GM18498 (cell line): Measurements from ENCODE around the gene ADAM15.

ENCODE experiments used
- ATAC-seq: cut with Tn5 transposase; IDR thresholded peaks from one replicate; pipeline ENCODE4 v1.9.1; 2021; ENCODE audit warnings: mild to moderate bottlenecking, moderate library complexity; ENCODE audit not compliant: unreplicated experiment

ADAM15 gene

DNA sequence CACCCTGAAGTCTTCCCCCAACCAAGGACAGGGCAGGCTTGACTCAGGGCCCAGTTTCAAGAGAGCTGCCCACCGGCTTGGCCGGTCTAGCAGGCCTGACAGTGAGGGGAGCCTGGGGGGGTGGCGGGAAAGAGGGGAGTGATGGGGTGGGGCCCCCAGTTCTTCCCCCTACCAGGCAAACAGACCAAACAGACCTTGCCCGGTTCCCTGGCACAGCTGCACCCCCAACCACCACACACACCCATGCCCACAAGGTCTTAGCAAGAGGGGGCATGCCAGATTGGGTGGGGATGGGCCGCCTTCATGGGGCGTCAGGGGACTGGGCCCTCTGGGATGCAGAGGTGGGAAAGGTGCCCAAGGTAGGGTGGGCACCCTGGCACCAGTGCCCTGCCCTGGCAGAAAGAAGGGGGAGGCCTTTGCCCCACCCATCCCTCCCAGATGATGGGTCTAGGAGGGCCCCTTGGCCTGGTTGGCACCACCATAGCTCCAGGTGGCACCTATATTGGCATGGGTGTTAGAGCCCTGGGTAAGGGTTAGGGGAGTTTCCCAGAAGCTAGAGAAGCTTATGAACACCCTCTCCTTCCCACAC, 39.6 kb upstream of the ADAM15 start:
- ATAC-seq = no peak

- no peak for ATAC-seq
Observed at GRCh38 chr1:155012026-155012546, 39.0 kb upstream of the ADAM15 start.

DNA sequence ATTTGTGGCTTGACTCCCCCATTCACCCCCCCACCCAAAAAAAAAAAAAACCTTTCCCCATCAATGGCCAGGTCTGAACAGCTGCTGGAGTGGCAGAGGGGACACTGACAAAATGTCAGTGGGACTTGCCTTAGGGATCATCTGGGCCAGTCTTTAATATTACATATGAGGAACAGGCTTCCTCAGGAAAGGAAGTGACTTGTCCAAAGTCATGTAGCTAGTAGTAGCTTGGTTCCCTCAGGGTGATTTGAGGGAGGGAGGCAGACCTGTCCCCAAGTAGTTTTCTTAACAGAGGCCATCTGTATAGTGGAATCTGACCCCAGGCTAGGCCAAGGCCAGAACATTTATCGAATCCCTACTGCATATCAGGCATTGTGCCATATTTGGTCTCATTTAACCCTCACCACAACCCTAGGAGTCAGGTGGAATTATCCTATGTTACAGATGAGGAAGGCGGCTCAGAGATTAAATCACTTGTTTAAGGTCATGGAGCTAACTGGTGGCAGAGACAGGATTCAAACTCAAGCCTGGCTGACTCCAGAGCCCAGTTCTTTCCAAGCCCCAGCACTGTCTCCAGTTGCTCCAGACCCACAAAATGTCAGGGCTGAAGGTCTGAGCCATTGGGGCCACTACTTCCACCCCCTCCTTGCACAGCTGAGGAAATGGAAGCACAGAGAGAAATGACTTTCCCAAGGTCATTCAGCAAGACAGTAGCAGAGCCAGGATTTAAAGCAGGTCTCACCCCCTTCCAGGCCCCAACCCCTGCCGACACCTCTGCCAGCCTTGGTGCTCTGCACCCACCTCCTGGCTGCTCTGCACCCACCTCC, 38.1 kb upstream of the ADAM15 start:
- ATAC-seq = no peak

DNA sequence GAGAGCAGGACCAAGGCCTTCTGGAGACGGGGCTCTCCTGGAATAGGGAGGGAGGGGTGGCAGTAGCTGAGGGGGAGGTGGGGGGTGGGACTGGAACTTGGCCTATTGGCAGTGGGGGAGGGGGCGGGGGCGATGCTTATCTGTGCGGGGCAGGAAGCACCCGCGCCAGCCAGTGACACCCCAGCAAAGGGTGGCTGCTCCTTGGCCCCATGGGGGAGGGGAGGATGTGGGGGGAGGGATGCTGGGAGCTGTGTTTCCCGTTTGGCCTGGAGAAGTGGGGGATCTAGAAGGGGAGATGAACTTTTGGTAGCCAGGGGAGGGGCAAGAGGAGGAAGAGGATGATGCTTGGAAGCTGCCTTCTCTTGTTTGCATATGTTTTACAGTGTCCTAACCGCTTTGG, 37.5 kb upstream of the ADAM15 start:
- ATAC-seq = no peak

DNA sequence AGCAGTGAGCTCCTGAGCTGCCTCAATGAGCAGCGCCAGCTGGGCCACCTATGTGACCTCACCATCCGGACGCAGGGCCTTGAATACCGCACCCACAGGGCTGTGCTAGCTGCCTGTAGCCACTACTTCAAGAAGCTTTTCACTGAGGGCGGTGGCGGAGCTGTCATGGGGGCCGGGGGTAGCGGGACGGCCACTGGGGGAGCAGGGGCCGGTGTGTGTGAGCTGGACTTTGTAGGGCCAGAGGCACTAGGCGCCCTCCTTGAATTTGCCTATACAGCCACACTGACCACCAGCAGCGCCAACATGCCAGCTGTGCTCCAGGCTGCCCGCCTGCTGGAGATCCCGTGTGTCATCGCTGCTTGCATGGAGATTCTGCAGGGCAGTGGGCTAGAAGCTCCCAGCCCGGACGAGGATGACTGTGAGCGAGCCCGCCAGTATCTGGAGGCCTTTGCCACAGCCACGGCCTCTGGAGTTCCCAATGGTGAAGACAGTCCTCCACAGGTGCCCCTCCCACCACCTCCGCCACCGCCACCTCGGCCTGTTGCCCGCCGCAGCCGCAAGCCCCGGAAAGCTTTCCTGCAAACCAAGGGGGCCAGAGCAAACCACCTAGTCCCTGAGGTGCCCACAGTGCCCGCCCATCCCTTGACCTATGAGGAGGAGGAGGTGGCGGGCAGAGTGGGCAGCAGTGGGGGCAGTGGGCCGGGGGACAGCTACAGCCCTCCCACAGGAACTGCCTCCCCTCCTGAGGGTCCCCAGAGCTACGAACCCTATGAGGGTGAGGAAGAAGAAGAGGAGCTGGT, 36.2 kb upstream of the ADAM15 start:
- ATAC-seq = no peak

DNA sequence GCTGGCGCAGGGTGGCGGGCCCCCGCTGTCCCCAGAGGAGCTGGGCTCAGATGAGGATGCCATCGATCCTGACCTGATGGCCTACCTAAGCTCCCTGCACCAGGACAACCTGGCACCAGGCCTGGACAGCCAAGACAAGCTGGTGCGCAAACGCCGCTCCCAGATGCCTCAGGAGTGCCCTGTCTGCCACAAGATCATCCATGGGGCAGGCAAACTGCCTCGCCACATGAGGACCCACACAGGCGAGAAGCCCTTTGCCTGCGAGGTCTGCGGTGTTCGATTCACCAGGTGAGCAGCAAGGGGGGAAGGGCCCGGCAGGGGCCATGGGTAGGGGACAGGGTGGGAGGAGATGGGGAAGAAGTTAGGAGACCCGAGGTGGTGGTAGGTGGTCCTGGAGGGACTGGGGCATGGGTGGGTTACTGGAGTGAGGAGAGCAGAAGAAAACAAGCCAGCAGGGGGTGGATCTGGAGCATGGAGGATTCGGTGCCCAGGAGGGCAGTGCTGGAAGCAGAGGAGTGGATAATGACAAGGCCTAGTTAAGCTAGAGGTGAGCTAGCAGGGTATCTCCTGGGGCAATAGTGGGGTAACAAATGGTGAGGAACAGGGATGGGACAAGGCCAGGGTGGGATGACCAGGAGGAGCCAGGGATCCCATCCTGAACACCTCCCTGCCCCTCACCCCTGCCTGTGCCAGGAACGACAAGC, 35.4 kb upstream of the ADAM15 start:
- ATAC-seq = no peak

- ATAC-seq = no peak
Observed at GRCh38 chr1:155016231-155016831, 34.8 kb upstream of the ADAM15 start.

DNA sequence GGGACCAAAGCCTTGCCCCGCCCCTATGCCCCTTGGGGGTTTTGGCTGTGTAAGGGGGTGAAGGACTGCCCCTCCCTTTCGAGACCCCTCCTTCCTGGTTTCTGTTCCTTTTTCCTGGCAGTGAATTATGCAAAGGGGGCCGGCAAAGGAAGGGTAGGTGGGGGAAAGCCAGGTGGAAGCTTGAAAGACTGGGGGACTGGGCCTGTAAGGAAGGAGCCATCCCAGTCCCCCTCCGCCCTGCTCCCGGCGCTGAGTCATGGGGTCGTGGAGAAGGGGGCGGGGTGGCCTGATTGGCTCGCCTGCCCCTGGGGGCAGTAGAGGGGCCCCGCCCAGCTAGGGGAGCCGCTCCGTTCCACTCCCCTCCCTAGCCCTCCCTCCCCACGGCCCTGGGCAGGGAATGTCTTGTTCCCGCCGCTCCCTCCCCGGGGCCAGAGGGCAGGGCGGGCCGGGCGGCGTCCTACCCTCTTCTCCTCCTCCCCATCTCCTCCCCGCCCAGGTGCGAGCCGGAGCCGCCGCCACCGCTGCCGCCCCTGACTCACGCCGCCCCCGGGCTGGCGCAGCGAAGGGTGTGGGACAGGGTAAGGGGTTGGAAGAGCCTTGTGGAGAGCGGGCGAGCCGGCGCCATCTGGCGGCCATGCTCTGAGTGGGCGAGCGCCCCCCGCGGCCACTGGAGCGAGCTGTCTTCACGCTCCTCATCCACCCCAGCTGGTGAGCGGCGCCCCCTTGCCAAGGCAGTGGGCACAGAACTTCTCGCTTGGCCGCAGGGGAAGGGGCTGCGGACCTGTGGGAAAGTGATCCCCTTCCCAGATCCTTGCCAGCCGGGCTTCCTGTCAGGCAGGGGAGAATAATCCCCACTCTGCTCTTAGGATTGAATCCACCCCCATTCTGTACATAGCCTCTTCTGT, 33.8 kb upstream of the ADAM15 start:
- ATAC-seq = peak; percentile 77

DNA sequence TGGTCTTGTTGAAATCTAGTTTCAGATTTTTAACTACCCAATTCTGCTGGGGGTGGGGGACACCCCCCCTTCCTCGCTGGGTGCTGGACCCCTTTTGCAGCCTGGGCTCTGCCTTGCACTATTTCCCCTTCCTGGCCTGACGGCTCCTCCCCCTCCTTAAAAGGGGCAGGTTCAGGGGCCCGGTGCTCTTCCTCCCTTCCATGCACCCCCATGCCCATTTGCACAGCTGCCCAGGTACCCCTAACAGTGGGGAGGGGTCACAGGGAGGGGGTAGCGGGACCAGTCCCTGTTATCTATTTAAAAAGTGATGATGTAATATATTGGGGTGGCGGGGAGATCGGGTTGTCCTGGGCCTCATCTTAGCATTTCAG, 33.2 kb upstream of the ADAM15 start:
- ATAC-seq = no peak

DNA sequence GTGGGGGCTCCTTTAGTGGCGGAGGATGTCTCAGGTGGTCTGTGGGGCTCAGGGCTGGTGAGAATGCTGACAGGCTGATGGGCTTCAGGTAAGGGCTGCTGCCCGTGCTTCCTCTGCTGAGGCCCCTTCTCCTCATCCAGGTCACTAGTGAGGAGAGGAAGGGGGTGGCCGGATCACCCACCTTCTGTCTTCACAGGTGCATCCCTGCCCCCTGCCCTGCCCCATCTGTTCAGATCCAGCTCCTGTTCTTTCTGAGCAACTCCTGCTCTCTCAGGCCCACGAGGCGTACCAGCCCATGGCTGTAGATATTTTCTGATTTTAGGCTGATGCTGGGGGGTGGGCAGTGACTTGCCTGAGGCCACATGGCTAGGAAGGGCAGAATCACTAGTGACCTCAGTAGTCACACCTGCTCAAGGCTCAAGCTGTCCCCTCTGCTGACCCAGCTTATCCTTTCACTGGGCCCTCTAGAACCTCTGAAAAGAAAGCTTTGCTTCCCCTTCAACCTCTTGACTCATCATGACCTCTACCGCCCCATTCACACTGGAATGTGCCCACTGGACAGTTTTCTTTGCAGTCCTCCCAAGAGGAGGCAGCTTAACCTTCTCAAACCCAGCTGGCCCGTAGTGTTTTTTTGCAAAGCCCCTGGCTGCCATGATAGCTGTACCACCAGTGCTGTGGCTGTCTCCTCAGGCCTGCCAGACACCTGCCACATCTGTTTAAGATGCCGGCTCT, 32.3 kb upstream of the ADAM15 start:
- no peak for ATAC-seq

DNA sequence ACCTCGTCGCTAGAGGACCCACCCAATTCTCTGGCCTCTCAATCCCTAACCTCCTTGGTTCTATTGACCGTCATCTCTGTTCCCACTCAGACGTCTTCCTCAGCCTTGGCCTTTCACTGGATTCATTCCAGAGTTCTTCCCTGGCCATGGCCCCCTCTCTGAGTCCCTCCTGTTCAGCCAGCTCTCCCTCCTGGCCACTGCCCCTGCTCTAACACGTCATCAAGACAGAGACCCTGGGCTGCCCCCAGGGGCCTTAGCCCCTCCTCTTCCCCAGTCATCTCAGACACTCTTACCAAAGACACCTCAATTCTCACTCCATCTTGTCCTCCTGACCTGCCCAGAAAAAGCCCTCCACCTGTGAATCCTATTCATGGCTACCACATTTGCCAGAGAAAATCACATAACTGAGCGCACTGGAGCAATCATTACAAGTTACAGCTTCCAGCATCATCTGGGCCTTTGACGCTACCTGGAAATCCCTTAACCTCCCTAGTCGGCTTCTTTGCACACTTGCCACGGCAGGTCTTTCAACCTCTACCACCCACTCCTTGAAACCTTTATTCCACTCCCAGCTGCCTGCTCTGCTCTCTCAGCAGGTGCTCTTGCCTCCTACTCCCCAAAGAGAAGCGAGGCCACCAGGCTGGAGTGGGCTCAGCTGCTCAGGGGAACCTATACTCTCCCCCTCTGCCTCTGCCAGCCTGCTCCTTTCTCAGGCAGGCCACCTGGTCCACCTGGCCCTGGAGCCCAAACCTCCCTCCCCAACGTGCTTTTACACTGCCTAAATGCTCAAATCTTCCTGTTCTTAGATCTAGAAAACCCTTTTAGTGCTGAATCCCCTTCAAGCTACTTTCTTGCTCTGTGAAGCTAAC, 31.5 kb upstream of the ADAM15 start:
- ATAC-seq = no peak

DNA sequence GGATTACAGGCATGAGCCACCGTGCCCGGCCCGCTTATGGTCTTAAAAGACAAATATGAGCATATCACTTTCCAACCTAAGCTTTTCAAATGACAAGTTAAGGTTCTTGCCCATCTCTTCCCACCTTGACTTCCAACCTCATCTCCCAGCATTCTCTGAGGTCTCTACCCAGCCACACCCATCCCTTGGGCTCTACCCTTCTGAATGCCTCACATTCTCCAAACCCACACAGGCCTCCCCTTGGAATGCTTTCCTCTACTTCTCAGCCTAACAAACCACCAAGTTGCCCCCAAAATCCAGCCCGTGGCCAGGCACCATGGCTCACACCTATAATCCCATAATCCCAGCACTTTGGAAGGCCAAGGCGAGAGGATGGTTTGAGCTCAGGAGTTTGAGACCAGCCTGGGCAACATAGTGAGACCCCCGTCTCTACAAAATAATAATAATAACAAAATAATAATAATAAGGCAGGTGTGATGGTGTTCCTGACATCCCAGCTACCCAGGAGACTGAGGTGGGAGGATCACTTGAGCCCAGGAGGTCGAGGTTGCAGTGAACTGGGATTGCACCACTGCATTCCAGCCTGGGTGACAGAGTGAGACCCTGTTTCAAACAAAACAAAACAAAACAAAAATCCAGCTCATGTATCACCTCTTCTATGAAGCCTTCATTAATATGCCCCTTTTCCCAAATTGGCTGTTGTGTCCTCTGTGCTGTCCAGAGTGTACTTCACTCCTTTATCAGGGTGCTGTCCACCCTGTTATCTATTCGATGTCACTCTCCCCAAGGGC, 28.8 kb upstream of the ADAM15 start:
- ATAC-seq = no peak

- ATAC-seq = no peak
Observed at GRCh38 chr1:155022927-155023236, 28.2 kb upstream of the ADAM15 start.

GRCh38 chr1:155023627-155024026, 27.5 kb upstream of the ADAM15 start:
- no peak for ATAC-seq

GRCh38 chr1:155024315-155024714, 26.8 kb upstream of the ADAM15 start:
- ATAC-seq = no peak

DNA sequence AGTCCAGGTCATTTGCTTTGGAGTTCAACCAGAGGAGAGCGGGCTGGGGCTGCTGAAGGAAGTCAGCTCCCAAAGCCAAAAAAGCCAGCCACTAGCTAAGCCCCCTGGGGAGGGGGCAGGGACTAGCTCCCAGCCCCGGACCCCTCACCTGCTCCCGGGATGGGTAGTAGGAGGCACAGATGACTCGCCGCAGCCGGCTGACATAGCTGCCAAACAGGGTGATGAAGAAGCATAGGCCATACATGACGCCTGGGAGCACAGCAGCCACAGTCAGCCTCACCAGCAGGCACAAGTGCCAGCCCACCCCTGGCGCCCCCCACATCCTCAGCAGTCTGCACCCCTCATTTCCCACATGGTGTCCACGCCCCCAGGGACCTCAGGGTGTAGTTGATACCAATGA, 25.0 kb upstream of the ADAM15 start:
- ATAC-seq = no peak

DNA sequence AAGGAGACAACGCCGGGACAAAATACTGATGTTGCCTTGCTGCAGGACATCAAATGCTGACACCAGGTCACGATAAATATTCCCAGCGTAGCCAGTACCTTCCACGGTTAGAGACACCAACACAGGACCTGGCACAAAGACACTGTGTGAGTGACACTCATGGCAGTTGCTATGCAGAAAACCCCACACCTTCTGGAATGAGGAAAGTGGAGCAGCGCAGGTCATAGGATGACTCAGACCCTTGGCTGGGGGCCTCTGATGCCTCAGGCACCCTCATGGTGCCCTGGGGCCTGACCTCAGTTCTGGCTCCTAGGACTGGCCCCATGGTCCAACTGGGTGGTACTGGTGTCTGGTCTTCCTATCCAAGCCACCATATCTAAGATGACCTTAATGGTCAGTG, 24.5 kb upstream of the ADAM15 start:
- ATAC-seq = no peak
